Measurements from ENCODE around the gene SLC1A7. TPM values are rescaled to one million over a fixed set of nuclear protein-coding genes. Genes with fewer than 3 reads are reported as not detected.

The SLC1A7 gene
- total and polyA plus RNA-seq, 2 experiments from 2014 or later, result not detected

DNA sequence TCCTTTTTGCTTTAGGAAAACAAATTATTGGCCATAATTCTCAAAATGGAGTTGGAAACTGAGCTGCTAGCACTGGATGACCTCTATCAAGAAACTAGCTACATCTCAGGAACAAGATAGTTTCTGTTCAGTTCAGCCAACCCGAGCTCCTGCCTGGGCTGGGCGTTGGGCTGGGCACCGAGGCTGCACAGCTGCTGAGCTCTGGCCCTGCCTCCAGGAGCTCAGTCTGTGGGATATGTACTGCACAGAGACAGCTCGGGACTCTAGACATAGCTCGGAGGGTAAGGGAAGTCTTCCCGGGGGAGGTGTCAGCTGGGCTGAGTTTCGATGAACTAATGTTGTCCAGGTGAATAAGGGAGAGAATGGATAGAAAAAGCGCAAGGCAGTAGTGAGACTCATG lies 24.5 kb upstream of the SLC1A7 start:
- Histone ChIP-seq H3K27me3 (peaks cover 2% of the 10 kb centered on the region), H3K4me2 (no peak overlapping the region), H3K9me3 (ENCODE audit: low read depth) (no peaks in the 10 kb centered on the region), H3K27ac (no peak overlapping the region), H4K20me1 (ENCODE audit: insufficient read depth, poor library complexity, severe bottlenecking) (no peaks in the 10 kb centered on the region), H3K9me2 (replicated peaks; ENCODE audit: insufficient read depth) (no peaks in the 10 kb centered on the region), H3K79me2 (no peaks in the 10 kb centered on the region), H3K4me1 (ENCODE audit: insufficient read depth) (peaks cover under 1% of the 10 kb centered on the region), H3K4me3 (no peak overlapping the region), H2AFZ (no peak overlapping the region), H3K36me3 (replicated peaks; ENCODE audit: insufficient read depth, low read depth) (no peaks in the 10 kb centered on the region)
- TF ChIP-seq EZH2 (IDR thresholded peaks at IDR 0.05; ENCODE audit: borderline replicate concordance) (no peak), EZH2phosphoT487 (IDR thresholded peaks at IDR 0.05; ENCODE audit: low read depth, severe bottlenecking, unreplicated experiment) (no peak)
- TF ChIP-seq, protein P1, sequence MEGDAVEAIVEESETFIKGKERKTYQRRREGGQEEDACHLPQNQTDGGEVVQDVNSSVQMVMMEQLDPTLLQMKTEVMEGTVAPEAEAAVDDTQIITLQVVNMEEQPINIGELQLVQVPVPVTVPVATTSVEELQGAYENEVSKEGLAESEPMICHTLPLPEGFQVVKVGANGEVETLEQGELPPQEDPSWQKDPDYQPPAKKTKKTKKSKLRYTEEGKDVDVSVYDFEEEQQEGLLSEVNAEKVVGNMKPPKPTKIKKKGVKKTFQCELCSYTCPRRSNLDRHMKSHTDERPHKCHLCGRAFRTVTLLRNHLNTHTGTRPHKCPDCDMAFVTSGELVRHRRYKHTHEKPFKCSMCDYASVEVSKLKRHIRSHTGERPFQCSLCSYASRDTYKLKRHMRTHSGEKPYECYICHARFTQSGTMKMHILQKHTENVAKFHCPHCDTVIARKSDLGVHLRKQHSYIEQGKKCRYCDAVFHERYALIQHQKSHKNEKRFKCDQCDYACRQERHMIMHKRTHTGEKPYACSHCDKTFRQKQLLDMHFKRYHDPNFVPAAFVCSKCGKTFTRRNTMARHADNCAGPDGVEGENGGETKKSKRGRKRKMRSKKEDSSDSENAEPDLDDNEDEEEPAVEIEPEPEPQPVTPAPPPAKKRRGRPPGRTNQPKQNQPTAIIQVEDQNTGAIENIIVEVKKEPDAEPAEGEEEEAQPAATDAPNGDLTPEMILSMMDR (IDR thresholded peaks at IDR 0.05; ENCODE audit: poor library complexity), result no peak
- DNase-seq (ENCODE audit: low spot score), result no peak
- WGBS (ENCODE audit: low lambda C conversion rate, missing lambda C conversion rate), result 90% methylated on average over 8 of the region's 8 CpGs

- WGBS (ENCODE audit: low lambda C conversion rate, missing lambda C conversion rate), result 86% methylated on average over 6 of the region's 6 CpGs
- H3K27me3 ChIP-seq, result peaks cover 2% of the 10 kb centered on the region
- TF ChIP-seq EZH2 (IDR thresholded peaks at IDR 0.05; ENCODE audit: borderline replicate concordance) (no peak), EZH2phosphoT487 (IDR thresholded peaks at IDR 0.05; ENCODE audit: low read depth, severe bottlenecking, unreplicated experiment) (no peak)
- TF ChIP-seq, protein P1 (IDR thresholded peaks at IDR 0.05; ENCODE audit: poor library complexity), result no peak
- H3K27ac ChIP-seq, result no peak overlapping the region
- H3K36me3 ChIP-seq (replicated peaks; ENCODE audit: insufficient read depth, low read depth), result no peaks in the 10 kb centered on the region
- no peak overlapping the region for H3K4me2 ChIP-seq
- H2AFZ ChIP-seq, result no peak overlapping the region
- no peak overlapping the region for H3K4me3 ChIP-seq
- no peaks in the 10 kb centered on the region for H3K9me2 ChIP-seq (replicated peaks; ENCODE audit: insufficient read depth)
- no peaks in the 10 kb centered on the region for H3K4me1 ChIP-seq (ENCODE audit: insufficient read depth)
- H4K20me1 ChIP-seq (ENCODE audit: insufficient read depth, poor library complexity, severe bottlenecking), result no peaks in the 10 kb centered on the region
- H3K79me2 ChIP-seq, result no peaks in the 10 kb centered on the region
- DNase-seq (ENCODE audit: low spot score), result no peak
- no peaks in the 10 kb centered on the region for H3K9me3 ChIP-seq (ENCODE audit: low read depth)
Observed at GRCh38 chr1:53166366-53166765, 23.9 kb upstream of the SLC1A7 start.

DNA sequence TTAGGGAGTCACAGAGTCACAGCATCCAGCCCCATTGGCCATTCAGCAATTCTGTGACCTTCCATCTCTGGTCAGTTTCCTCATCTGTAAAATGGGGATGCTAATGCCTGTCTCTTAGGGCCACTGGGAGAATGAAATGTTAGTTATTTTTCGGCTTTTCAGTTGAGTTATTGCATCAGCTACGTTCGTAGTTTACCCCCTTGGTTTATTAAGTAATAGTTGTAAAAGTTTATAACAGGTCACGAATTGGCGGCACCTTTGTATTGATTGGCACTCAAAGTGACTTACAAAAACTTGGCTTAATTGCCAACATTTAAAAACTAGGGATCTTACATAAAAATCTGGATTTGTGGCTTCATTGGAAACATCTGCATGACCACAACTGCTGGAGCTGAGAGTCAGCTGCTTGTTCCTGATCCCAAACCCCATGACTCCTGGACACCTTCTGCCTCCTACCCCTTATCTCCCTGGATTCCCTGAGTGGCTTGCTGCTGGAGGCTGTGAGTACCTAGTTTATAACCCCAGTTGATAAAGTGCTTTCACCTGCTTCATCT lies 23.0 kb upstream of the SLC1A7 start:
- Histone ChIP-seq H3K4me3 (no peak overlapping the region), H3K4me1 (ENCODE audit: insufficient read depth) (no peaks in the 10 kb centered on the region), H2AFZ (no peak overlapping the region), H3K9me2 (replicated peaks; ENCODE audit: insufficient read depth) (no peaks in the 10 kb centered on the region), H3K36me3 (replicated peaks; ENCODE audit: insufficient read depth, low read depth) (no peaks in the 10 kb centered on the region), H4K20me1 (ENCODE audit: insufficient read depth, poor library complexity, severe bottlenecking) (no peaks in the 10 kb centered on the region), H3K27me3 (peaks cover 2% of the 10 kb centered on the region), H3K4me2 (no peak overlapping the region), H3K9me3 (ENCODE audit: low read depth) (no peaks in the 10 kb centered on the region), H3K27ac (no peak overlapping the region), H3K79me2 (no peaks in the 10 kb centered on the region)
- TF ChIP-seq EZH2 (IDR thresholded peaks at IDR 0.05; ENCODE audit: borderline replicate concordance) (no peak), EZH2phosphoT487 (IDR thresholded peaks at IDR 0.05; ENCODE audit: low read depth, severe bottlenecking, unreplicated experiment) (no peak)
- TF ChIP-seq, protein P1 (IDR thresholded peaks at IDR 0.05; ENCODE audit: poor library complexity), result no peak
- DNase-seq (ENCODE audit: low spot score), result peak; percentile 50
- WGBS (ENCODE audit: low lambda C conversion rate, missing lambda C conversion rate), result 62% methylated on average over 5 of the region's 5 CpGs
